ENCODE results near the gene C1QL2. TPM values are rescaled to one million over a fixed set of nuclear protein-coding genes. Genes with fewer than 3 reads are reported as not detected.
A peak's percentile ranks its signal among the peaks of the same experiment; 100 is the strongest.

Gene C1QL2
- total and polyA plus RNA-seq, 7 donors, result 0.03 TPM; not detected in 6

- 75 to 88% (median 80%) methylated on average over 6 of the region's 6 CpGs for WGBS, 3 donors
- intact Hi-C loops (cut with DNase I), result loop anchor here in 1 of 2 donors (5.0 kb wide), 1 partner anchor 296 kb away; no protein-coding TSS in a partner anchor
- no peak for TF ChIP-seq CTCF (IDR thresholded peaks at IDR 0.05)
These were observed 20.2 kb upstream of the C1QL2 start for GRCh38 chr2:119178776-119179175.

GRCh38 chr2:119177838-119178190 is 19.3 kb upstream of the C1QL2 start:
- WGBS, 3 donors, result 48 to 60% (median 58%) methylated on average over 4 of the region's 4 CpGs
- no peak for ATAC-seq

More at GRCh38 chr2:119178776-119179175, 20.2 kb upstream of the C1QL2 start:
- no peaks in the 10 kb centered on the region for H3K4me1 ChIP-seq
- H3K9me3 ChIP-seq, result no peaks in the 10 kb centered on the region
- peak in 1 of 4 donors; percentile 6 for ATAC-seq
- no peaks in the 10 kb centered on the region for H3K36me3 ChIP-seq (ENCODE audit: insufficient read depth in 1 of 2, low read depth in 1 of 2)
- no peak for DNase-seq
- no peak overlapping the region for H3K27ac ChIP-seq
- no peak overlapping the region for H3K4me3 ChIP-seq
- H3K27me3 ChIP-seq (ENCODE audit: insufficient read depth in 3 of 3, low read length in 2 of 3), result no peaks in the 10 kb centered on the region

GRCh38 chr2:119177171-119177837 is 18.8 kb upstream of the C1QL2 start:
- Histone ChIP-seq H3K27ac (no peak overlapping the region), H3K4me1 (no peaks in the 10 kb centered on the region), H3K27me3 (ENCODE audit: insufficient read depth in 3 of 3, low read length in 2 of 3) (no peaks in the 10 kb centered on the region), H3K9me3 (no peaks in the 10 kb centered on the region), H3K36me3 (ENCODE audit: insufficient read depth in 1 of 2, low read depth in 1 of 2) (no peaks in the 10 kb centered on the region), H3K4me3 (no peak overlapping the region)
- ATAC-seq, result no peak
- no peak for TF ChIP-seq CTCF (IDR thresholded peaks at IDR 0.05)
- no peak for DNase-seq
- 84 to 89% (median 85%) methylated on average over 12 of the region's 12 CpGs for WGBS, 3 donors
- intact Hi-C loops (cut with DNase I), result loop anchor here in 1 of 2 donors (5.0 kb wide), 1 partner anchor 295 kb away; no protein-coding TSS in a partner anchor

More at GRCh38 chr2:119177838-119178190, 19.3 kb upstream of the C1QL2 start:
- Histone ChIP-seq H3K36me3 (ENCODE audit: insufficient read depth in 1 of 2, low read depth in 1 of 2) (no peaks in the 10 kb centered on the region), H3K27me3 (ENCODE audit: insufficient read depth in 3 of 3, low read length in 2 of 3) (no peaks in the 10 kb centered on the region), H3K4me1 (no peaks in the 10 kb centered on the region), H3K9me3 (no peaks in the 10 kb centered on the region), H3K4me3 (no peak overlapping the region), H3K27ac (no peak overlapping the region)
- no peak for TF ChIP-seq CTCF (IDR thresholded peaks at IDR 0.05)
- intact Hi-C loops (cut with DNase I), result loop anchor here in 1 of 2 donors (5.0 kb wide), 1 partner anchor 296 kb away; no protein-coding TSS in a partner anchor
- no peak for DNase-seq

GRCh38 chr2:119175517-119175916 is 17.0 kb upstream of the C1QL2 start:
- Histone ChIP-seq H3K9me3 (no peaks in the 10 kb centered on the region), H3K36me3 (ENCODE audit: insufficient read depth in 1 of 2, low read depth in 1 of 2) (no peaks in the 10 kb centered on the region), H3K27me3 (ENCODE audit: insufficient read depth in 3 of 3, low read length in 2 of 3) (no peaks in the 10 kb centered on the region), H3K4me1 (no peaks in the 10 kb centered on the region), H3K27ac (no peak overlapping the region), H3K4me3 (no peak overlapping the region)
- ATAC-seq (no peak), DNase-seq (no peak)
- 81 to 90% (median 85%) methylated on average over 10 of the region's 10 CpGs for WGBS, 3 donors
- intact Hi-C loops (cut with DNase I), result loop anchor here in 1 of 2 donors (5.0 kb wide), 1 partner anchor 293 kb away; no protein-coding TSS in a partner anchor
- no peak for TF ChIP-seq CTCF (IDR thresholded peaks at IDR 0.05)

Data from psoas muscle (tissue), 8 donors.